Activated CD4-positive, alpha-beta T cell treated with anti-CD3 and anti-CD28 coated beads, Interleukin-2, Interleukin-4, amounts not matched to agents 100 ng/mL and 50 ng/mL, durations not matched to agents 16 hours and 8 hours (primary cell): ENCODE results near the gene PDE9A.
"Not testable (repeated sequence)": the region's sequence is repeated elsewhere in the genome, so short reads cannot be mapped to it uniquely, and the experiment has no call there.

ENCODE experiments used
- DNase-seq: peaks from one replicate; pipeline ENCODE4 v3.0.0-alpha.2; 2020; ENCODE audit warnings: low spot score

PDE9A gene

DNA sequence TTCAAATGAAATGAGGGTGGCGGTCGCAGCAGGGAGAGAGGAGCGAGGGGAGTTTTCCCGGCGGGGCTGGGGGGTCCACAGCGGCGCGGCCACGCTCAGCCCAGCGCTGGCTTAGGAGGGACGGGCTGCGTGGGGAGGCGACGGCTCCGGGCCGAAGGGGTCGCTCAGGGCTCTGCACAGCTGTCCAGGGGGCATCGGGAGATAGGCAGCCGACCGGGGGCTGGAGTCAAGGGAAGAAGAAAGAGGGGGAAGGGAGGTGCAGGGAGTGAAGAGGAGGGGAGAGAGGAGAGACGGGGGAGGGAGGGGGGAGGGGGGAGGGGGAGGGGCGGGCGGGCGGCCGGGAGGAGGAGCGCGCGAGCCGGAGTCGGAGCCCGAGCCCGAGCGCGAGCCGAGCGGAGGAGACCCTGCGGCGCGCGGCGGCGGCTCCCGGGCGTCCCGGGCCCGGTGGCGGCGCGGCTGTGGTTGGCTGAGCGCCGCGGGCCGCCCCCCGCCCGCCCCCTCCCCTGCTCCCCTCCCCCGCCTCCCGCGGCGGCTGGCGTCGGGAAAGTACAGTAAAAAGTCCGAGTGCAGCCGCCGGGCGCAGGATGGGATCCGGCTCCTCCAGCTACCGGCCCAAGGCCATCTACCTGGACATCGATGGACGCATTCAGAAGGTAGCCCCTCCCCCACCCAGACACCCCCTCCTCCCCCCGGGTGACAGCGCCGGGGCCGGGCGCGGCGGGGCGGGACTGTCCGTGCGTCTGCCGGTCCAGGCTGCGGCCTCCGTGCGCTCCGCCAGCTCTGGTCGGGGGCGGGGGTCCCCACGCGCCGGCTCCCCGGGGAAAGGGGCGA lies at the start of gene PDE9A:
TSS of gene PDE9A (plus strand) at position 391 of the 831 bp plus-strand sequence. CDS start at position 585, 194 bp downstream.
- DNase-seq = no peak

- DNase-seq = no peak
Observed at GRCh38 chr21:42607102-42607501, 46.3 kb upstream of the PDE9A start.

DNA sequence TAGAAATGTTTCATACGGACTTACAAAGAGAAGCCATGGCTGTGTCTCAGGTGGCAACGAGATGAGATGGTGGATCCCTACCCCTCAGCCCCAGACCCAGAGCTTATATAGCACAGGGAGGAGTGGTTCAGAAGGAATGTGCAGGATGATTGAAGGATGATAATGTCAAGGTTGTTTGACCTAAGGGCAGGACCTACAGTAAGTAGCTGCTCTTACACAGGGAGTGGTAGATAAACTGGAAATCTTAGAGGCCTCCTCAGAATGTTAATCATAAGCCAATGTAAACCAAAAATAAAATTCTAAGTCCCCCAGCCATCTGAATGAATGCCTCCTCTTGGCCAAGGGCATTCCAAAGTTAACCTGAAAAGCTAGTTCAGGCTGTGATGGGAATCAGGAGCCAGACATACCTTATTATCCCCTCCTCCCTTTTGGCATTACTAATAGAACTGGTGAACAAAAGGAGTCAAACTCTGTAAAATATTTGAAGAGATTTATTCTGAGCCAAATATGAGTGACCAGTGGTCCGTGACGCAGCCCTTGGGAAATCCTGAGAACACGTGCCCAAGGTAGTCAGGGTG lies 45.8 kb upstream of the PDE9A start:
- DNase-seq = no peak

GRCh38 chr21:42608446-42608845 lies 45.0 kb upstream of the PDE9A start:
- no peak for DNase-seq

DNA sequence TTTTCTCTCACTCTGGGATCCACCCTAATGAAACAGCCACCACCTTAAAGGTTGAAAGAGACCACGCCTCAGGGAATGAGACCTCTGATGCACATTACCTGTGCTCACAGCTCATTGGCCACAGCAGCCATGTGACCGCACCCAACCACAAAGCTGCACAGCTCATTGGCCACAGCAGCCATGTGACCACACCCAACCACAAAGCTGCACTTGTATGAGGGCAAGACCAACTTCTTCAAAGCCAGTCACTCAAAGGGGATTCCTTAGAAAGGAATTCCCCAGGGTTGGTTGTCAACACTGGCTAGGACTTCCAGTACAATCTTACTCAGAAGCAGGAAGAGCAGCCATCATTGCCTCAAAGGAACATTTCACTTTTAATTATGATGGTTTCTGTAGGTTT lies 43.6 kb upstream of the PDE9A start:
- peak; percentile 19 for DNase-seq

DNA sequence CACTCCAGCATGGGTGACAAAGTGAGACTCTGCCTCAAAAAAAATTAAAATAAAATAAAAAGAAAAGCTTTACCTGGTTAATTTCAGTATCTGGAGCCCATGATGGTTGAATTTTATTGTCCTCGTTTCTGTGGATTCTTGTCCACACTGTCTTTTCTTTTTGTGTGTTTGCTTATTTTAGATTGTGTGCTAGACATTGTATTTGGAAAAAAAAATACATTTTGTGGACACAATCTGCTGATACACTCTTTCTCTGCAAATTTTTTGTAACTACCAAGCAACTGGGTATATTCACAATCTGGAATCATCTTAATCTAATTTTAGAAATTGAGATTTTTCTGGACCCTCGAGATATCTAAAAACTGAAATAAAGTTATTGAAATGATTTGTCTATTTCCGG lies 41.6 kb upstream of the PDE9A start:
- no peak for DNase-seq

DNA sequence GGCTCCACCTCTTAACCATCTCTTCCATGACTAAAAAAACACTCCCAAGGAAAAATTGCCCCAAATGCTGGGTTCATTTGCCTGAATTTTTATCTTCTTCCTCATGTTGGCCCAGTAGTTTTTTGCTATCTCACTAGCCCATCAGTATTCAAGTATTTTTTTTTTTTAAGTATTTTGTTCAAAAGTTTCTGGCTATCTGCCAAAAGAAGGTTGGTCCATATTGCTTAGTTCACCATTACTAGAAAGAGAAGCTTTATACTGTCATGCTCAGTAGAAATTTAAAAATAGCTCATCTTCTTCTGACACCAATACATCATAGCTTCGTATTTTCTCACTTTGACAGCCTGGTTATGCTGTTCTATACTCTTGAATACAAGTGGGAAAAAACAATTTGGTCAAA lies 41.0 kb upstream of the PDE9A start:
- DNase-seq = no peak

DNA sequence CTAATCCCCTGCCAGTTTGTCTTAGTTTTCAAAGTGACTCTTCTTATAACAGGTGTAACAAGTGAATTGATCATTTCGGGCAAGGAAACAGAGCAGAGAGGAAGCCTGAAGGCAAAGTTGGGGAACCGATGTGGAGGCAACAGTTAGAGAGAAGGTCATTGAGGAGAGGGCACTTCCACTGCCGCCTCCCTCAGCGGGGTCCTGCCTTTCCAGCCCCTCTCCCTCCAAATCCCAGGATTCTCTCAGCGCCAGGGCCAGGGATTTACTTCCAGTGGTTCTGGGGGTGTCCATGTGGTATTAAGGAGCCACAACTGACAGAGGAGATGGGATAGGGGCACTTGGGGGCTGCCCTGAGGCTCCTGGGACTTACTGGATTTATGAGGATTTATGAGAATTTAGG lies 39.7 kb upstream of the PDE9A start:
- DNase-seq = no peak

DNA sequence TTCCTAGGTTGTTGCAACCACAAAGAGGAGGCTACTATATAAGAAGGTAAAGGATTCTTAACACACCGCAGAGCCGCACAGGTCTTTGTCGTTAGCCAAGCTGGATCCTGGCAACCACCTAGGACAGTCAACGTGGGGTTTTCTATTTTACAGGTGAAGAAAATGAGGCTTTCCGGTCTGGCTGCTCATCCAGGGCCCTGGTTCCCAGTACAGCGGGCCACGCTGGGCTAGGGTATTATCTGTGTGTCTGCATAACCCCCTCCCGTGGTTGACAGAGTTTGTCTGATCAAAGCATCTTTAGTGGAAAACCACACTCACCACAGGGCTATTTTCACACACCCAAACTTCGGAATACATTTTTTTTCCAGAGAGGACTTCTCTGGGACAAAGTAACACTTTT lies 39.0 kb upstream of the PDE9A start:
- peak; percentile 42 for DNase-seq

DNA sequence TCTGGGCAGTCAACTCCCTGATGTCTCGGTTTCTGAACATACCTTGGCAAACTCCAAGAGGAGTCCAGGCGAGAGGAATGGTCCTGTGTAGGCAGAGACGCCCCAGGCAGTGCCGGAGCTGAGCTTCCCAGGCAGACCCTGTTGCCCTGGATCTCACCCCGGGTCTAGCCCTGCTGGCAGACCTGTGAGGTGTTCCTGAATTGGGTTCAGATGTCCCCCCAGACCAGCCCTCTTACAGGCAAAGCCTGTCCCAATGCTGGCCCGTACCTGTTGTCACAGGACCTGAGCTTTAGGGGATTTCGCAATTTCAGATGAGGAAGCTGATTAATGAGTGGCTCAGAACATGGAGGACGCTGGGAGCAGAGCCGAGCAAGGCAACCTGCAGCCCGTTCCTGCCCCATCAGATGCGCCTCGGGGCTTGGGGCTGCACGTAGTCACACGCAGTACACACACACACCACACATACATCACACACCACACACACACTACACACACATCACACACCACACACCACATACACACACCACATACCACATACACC lies 38.5 kb upstream of the PDE9A start:
- peak; percentile 55 for DNase-seq

DNA sequence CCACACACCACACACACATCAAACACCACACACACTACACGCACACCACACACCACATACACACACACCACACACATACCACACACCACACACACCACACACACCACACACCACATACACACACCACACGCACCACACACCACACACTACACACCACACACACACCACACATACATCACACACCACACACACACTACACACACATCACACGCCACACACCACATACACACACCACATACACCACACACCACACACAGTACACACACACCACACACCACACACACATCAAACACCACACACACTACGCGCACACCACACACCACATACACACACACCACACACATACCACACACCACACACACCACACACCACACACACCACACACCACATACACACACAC lies 38.0 kb upstream of the PDE9A start:
- not testable (repeated sequence) for DNase-seq

- DNase-seq = no peak
Observed at GRCh38 chr21:42615924-42616323, 37.5 kb upstream of the PDE9A start.

GRCh38 chr21:42616446-42616845 lies 37.0 kb upstream of the PDE9A start:
- DNase-seq = no peak

DNA sequence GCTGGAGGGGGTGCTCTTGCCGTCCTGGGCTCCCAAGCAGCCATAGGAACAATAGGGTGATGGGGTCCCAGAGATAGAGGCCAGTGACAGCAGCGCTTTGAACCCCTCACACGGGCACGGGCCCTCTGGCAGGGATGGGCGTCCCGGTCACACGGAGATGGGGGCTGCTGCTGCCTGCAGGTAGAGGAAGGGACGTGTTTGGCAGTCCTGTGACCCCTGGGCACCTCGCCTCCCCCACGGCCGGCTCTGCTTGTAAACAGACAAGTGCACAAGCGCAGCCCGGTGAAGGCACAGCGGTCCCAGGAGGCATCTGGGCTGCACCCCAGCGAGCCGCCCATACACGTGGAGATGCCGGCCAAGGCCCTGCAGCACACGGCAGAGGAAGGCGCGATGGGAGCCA lies 36.5 kb upstream of the PDE9A start:
- no peak for DNase-seq

GRCh38 chr21:42617486-42617885 lies 35.9 kb upstream of the PDE9A start:
- no peak for DNase-seq

GRCh38 chr21:42618707-42619102 lies 34.7 kb upstream of the PDE9A start:
- no peak for DNase-seq

- no peak for DNase-seq
Observed at GRCh38 chr21:42619166-42619565, 34.3 kb upstream of the PDE9A start.

- DNase-seq = no peak
Observed at GRCh38 chr21:42619841-42620240, 33.6 kb upstream of the PDE9A start.

GRCh38 chr21:42621166-42621818 lies 32.1 kb upstream of the PDE9A start:
- no peak for DNase-seq

DNA sequence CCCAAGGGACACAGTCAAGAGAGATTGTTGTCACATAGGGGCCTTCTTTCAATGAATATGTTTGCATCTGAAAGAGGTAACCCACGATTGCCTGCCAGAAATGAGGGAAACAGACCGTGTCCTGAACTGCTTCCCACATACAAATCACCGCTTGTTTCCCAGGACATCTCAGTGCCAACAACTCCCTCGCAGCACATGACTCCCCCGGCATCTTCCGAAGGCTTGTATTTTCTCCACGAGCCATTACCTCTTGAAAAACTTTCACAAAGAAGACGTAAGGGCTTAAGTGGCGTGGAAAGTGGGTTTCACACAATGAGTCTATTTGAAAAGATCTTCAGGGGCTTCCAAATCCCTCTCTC lies 31.6 kb upstream of the PDE9A start:
- DNase-seq = no peak

DNA sequence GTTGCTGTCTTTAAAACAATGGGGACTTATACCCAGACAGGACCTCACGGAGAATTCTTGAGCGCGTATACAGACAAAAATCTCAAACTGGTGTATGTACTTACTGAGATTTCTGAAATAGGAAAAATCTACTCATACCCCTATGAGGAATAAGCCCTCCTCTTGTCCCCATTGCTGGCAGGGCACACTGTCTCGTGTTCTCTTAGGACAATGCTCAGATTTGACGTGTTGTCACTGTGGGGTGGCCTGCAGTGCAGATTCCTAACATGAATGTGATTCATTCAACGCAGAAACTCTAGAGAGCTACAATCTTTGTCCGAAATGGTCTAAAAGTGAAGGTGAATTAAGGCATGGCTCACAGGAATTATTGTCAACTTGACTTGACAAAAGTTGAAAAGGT lies 31.1 kb upstream of the PDE9A start:
- DNase-seq = no peak

DNA sequence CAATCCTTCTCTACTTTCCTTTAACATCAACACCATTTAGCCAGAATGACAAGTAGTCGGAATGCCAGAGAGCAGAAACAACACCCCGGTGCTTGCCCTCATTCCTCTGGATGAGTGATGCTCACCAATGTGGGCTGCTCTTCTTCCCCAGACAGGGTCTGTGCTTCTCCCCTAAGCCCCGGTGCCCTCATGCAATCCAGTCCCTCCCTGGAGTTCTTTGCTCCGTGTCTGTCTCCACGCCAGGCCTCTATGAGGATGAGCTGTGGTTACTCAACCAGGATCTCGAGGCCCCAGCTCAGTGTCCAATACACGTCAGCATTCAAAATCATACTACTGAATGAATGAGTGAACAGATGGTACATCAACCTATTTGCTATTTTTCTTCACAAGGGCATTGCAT lies 29.7 kb upstream of the PDE9A start:
- DNase-seq = no peak
